ENCODE measurements around the gene PRICKLE4. TPM values are rescaled to one million over a fixed set of nuclear protein-coding genes. Genes with fewer than 3 reads are reported as not detected.
"Not testable (repeated sequence)": the region's sequence is repeated elsewhere in the genome, so short reads cannot be mapped to it uniquely, and the experiment has no call there.

PRICKLE4 gene
- total RNA-seq, 1 donor = 0.31 TPM

GRCh38 chr6:41758641-41759035 is 21.9 kb upstream of the PRICKLE4 start:
- Histone ChIP-seq H3K27me3 (ENCODE audit: insufficient read depth, low read length) (no peaks in the 10 kb centered on the region), H3K9me3 (ENCODE audit: low read depth, low read length) (no peaks in the 10 kb centered on the region), H3K4me3 (ENCODE audit: low read length) (no peak overlapping the region)

DNA sequence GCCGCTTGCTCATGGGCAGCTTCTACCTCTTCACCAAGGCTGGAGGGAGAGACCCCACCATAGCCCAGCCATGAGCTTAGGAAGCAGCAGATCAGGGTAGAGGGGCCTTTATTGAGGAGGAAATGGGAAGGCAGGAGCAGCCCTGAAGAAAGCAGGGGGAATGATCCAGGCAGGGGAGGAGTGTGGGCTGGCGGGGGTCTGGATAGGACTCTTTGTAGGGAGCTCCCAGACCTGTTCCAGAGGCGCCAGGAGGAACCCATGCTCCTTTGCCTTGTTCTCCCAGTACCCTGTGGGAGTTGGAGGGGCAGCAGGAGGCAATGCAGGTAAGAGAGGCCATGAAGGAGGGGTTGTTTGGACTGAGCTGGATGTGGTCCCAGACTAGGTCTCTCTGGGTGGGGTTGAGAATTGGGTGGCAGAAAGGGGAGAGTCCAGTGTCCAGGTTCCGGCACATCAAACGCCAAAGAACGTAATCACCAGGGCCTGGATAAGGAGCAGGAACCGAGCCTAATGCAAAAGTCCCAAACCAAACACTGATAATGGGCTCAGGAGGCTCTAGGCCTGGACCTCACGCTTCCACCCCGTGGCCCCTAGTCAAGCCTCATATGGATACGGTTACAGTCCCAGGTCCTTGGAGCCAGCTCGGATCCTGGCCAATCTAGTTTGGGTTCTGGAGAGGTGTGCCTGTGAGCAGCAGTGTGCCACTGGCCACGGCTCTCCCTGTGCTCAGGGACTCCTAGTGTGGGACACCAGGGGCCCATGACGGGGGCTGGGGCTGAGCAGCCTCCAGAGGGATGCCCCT is 21.3 kb upstream of the PRICKLE4 start:
- no peaks in the 10 kb centered on the region for H3K27me3 ChIP-seq (ENCODE audit: insufficient read depth, low read length)
- no peak overlapping the region for H3K4me3 ChIP-seq (ENCODE audit: low read length)
- H3K9me3 ChIP-seq (ENCODE audit: low read depth, low read length) = no peaks in the 10 kb centered on the region
- no peaks in the 10 kb centered on the region for H3K4me1 ChIP-seq (ENCODE audit: insufficient read depth, low read length)

More at GRCh38 chr6:41758641-41759035, 21.9 kb upstream of the PRICKLE4 start:
- no peaks in the 10 kb centered on the region for H3K4me1 ChIP-seq (ENCODE audit: insufficient read depth, low read length)

DNA sequence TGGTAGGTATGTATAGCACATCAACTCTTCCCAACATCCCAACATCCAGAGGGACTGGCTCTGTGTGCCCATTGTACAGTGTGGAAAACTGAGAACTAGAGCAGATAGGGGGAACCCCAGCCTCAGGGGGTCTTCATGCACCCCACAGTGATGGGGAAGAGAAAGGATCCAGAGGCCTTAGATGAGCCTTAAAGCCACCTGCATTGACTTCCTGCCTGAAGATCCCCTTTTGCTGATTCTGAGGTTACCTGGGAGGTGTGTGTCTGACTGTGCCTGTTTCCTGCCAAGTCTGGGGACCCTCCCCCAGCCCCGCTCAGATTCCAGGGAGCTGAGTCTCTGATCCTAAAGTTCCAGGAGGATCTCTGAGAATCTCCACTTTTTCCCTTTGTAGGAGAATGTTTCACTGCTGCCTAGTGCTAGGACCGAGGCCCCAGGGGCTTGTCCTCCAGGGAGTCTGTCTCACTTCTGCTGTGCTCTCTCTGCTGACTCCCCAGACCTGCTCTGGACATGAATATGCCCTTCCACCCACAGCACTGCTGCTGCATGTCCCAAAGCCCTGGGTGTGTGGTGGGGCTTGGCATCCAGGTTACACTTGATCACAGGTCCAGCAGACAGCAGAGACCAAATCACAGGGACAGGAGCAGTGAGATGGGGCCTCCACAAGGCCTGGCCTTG is 20.5 kb upstream of the PRICKLE4 start:
- no peaks in the 10 kb centered on the region for H3K27me3 ChIP-seq (ENCODE audit: insufficient read depth, low read length)
- H3K4me1 ChIP-seq (ENCODE audit: insufficient read depth, low read length) = no peaks in the 10 kb centered on the region
- no peaks in the 10 kb centered on the region for H3K9me3 ChIP-seq (ENCODE audit: low read depth, low read length)
- H3K4me3 ChIP-seq (ENCODE audit: low read length) = no peak overlapping the region

DNA sequence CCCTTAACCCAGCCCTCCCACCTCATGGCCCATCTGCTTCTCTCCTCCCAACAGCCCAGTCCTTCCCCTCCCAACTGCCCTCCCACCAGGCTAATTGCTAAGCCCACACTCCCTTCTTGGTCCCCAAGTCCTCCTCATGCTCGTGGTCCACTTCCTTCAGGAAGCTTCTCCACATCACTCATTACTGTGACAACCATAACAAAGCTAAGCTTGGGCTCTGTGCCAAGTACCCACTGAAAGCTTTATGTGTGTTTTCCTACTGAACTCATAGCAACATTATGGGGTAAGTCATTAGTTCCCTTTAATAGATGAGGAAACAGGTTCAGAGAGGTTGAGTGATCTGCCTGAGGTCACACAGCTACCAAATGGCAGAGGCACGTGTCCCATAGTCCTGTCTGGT is 17.1 kb upstream of the PRICKLE4 start:
- Histone ChIP-seq H3K9me3 (ENCODE audit: low read depth, low read length) (no peaks in the 10 kb centered on the region), H3K27me3 (ENCODE audit: insufficient read depth, low read length) (no peaks in the 10 kb centered on the region), H3K4me1 (ENCODE audit: insufficient read depth, low read length) (no peaks in the 10 kb centered on the region), H3K4me3 (ENCODE audit: low read length) (no peak overlapping the region)

DNA sequence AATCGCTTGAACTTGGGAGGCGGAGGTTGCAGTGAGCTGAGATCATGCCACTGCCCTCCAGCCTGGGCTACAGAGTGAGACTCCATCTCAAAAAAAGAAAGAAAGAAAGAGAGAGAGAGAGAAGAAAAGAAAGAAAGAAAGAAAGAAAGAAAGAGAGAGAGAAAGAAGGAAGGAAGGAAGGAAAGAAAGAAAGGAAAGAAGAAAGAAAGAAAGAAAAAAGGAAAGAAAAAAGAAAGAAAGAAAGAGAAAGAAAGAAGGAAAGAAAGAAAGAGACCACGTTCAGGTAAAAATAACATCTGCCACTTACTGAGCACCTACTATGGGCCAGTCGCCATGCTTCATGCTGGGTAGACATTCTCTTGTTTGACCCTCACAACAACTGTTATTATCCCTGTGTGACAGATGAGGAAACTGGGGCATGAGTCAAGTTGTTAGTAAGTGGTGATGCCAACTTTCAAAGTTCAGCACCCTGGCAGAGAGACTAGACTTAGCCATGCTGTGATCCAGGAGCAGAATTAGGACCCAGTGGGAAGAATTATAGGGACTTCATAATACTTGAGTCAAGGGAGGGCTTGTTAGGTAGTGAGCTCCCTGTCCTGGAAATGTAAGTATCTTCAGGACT is 14.4 kb upstream of the PRICKLE4 start:
- H3K4me3 ChIP-seq (ENCODE audit: low read length); H3K4me1 ChIP-seq (ENCODE audit: insufficient read depth, low read length); H3K9me3 ChIP-seq (ENCODE audit: low read depth, low read length); H3K27me3 ChIP-seq (ENCODE audit: insufficient read depth, low read length): not testable (repeated sequence)

DNA sequence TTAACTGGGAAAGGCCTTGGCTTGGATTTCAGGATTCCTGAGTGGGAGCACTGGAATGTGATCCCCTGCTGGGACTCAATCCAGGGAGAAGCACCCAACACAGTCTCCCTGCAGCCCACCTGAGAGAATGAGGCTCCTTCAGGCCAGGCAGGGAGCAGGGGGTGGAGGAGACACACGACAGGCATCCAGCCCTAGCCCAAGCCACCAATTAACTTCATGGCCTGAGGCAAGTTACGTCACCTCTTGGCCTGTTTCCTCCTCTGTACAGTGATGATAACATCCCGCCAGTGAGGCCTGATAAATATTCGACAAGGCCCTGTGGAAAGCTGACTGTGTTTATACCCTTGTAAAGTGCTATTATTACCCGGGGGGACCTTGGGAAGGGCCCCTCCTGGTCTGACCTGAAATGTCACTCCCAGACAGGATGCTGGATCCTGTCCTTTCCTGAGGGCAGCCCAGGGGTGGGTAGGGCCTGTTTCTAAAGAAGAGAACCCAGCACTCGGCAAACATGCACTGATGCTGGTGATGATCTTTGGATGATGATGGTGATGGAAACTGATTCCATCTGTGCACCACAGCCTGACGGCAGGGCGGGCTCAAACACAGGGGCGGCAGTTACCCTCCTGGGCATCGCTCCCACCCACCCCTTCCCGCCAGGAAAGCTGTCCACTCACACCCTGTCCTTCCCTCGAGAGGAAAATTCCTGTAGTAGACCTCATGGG is 13.3 kb upstream of the PRICKLE4 start:
- Histone ChIP-seq H3K4me3 (ENCODE audit: low read length) (no peak overlapping the region), H3K9me3 (ENCODE audit: low read depth, low read length) (no peaks in the 10 kb centered on the region), H3K27me3 (ENCODE audit: insufficient read depth, low read length) (no peaks in the 10 kb centered on the region), H3K4me1 (ENCODE audit: insufficient read depth, low read length) (no peaks in the 10 kb centered on the region)

GRCh38 chr6:41768545-41769308 is 11.9 kb upstream of the PRICKLE4 start:
- Histone ChIP-seq H3K4me1 (ENCODE audit: insufficient read depth, low read length) (no peaks in the 10 kb centered on the region), H3K27me3 (ENCODE audit: insufficient read depth, low read length) (no peaks in the 10 kb centered on the region), H3K9me3 (ENCODE audit: low read depth, low read length) (no peaks in the 10 kb centered on the region), H3K4me3 (ENCODE audit: low read length) (no peak overlapping the region)

GRCh38 chr6:41769376-41769775 is 11.2 kb upstream of the PRICKLE4 start:
- no peaks in the 10 kb centered on the region for H3K4me1 ChIP-seq (ENCODE audit: insufficient read depth, low read length)
- no peaks in the 10 kb centered on the region for H3K9me3 ChIP-seq (ENCODE audit: low read depth, low read length)
- no peaks in the 10 kb centered on the region for H3K27me3 ChIP-seq (ENCODE audit: insufficient read depth, low read length)

GRCh38 chr6:41770381-41771057 is 10.1 kb upstream of the PRICKLE4 start:
- H3K4me1 ChIP-seq (ENCODE audit: insufficient read depth, low read length) = no peaks in the 10 kb centered on the region
- H3K9me3 ChIP-seq (ENCODE audit: low read depth, low read length) = no peaks in the 10 kb centered on the region
- no peak overlapping the region for H3K4me3 ChIP-seq (ENCODE audit: low read length)
- H3K27me3 ChIP-seq (ENCODE audit: insufficient read depth, low read length) = no peaks in the 10 kb centered on the region

More at GRCh38 chr6:41769376-41769775, 11.2 kb upstream of the PRICKLE4 start:
- no peak overlapping the region for H3K4me3 ChIP-seq (ENCODE audit: low read length)

DNA sequence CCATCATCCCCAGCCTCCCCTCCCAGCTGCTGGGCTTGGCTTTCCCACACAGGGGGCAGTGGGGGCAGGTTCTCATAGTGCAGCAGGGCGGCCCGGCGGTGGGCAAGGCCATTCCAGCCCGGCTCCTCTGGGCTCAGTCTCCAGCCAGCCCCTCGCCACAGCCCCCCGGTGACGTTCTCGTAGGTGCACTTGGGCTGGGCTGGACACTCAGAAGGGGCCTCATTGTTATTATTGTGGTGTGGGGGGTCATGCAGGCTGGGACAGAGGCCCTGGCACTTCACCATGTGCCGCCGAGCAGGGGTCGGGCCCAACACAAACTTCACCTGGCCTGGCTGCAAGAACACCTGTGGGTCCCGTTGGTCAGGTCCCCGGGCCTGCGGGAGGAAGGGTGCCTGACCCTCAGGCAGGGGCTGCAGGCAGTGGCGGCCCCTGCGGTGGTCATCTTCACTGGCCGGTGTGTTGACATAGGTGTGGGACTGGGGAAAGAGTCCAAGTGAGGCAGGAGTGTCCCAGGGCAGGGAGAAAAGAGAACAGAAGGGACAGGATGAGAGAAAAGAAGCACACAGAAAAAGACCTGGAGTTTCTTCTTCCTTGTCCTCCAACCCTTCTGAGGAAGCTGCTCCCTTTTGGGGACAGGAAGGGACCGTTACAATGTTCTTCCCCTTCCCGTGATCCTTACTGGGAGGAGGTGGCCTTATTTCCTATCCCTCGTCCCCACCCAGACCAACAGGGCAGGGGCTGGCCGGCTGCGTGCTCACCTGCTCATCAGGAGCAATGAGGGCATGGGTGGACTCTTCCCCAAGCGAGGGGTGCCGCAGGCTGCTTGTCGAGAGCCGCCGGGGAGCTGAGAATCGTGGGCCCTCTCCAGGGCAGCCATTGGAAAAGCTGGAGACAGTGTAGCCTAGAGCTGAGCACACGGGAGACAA is 9.3 kb upstream of the PRICKLE4 start:
- H3K9me3 ChIP-seq (ENCODE audit: low read depth, low read length) = no peaks in the 10 kb centered on the region
- peaks cover 6% of the 10 kb centered on the region for H3K4me1 ChIP-seq (ENCODE audit: insufficient read depth, low read length)
- H3K4me3 ChIP-seq (ENCODE audit: low read length) = no peak overlapping the region
- no peaks in the 10 kb centered on the region for H3K27me3 ChIP-seq (ENCODE audit: insufficient read depth, low read length)

- H3K9me3 ChIP-seq (ENCODE audit: low read depth, low read length) = no peaks in the 10 kb centered on the region
- H3K4me3 ChIP-seq (ENCODE audit: low read length) = no peak overlapping the region
- H3K27me3 ChIP-seq (ENCODE audit: insufficient read depth, low read length) = no peaks in the 10 kb centered on the region
- H3K4me1 ChIP-seq (ENCODE audit: insufficient read depth, low read length) = peaks cover 37% of the 10 kb centered on the region
These were observed 5.7 kb upstream of the PRICKLE4 start for GRCh38 chr6:41774841-41775240.

DNA sequence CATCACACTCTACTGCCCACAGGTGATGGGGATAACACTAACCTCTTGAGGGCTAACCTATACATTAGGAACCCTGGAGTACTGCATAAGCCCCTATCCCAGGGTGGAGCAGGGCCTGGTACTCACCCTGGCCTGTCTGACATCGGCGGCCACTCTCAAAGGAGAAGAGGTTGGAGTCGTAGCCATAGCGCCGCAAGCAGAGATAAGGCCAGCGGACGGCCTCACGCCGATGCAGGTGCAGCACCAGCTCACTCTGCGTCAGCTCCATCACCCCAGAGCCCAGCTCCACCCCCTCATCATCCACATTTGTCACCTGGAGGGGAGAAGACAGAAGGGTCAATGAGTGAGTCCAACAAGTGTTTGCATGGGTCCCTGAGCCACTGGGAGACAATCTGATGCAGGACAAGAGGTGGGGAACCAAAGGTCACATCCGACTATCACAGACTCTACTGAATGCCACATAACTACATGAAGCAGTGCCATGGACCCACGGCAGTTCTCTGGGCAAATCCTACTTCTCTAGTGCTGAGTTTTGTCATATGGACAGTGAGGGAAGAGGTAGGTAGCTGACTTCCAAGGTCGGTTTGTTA is 5.2 kb upstream of the PRICKLE4 start:
- Histone ChIP-seq H3K27me3 (ENCODE audit: insufficient read depth, low read length) (no peaks in the 10 kb centered on the region), H3K4me1 (ENCODE audit: insufficient read depth, low read length) (peaks cover 37% of the 10 kb centered on the region), H3K4me3 (ENCODE audit: low read length) (no peak overlapping the region), H3K9me3 (ENCODE audit: low read depth, low read length) (no peaks in the 10 kb centered on the region)
